MM.1S (cell line): Measurements from ENCODE around the gene PMVK.

ENCODE experiments used
- CTCF ChIP-seq: fragments of 300-600 bp; sonication (generic); IDR thresholded peaks from 2 replicates; pipeline ENCODE4 v1.5.1; 2016; ENCODE audit warnings: antibody characterized with exemption, low read length, mixed read lengths
- EZH2 ChIP-seq: fragments of 300-600 bp; sonication (generic); optimal IDR thresholded peaks from 2 replicates; pipeline ENCODE3; 2017; ENCODE audit warnings: low read depth, mild to moderate bottlenecking, antibody characterized with exemption, low read length, mixed read lengths
- EZH2phosphoT487 ChIP-seq: fragments of 300-600 bp; sonication (generic); IDR thresholded peaks from 2 replicates; pipeline ENCODE4 v1.6.1; 2018; ENCODE audit warnings: antibody characterized with exemption, low read length

GRCh38 chr1:154971341-154971998, 35.0 kb upstream of the PMVK start:
- TF ChIP-seq CTCF: no peak
- no peak for TF ChIP-seq EZH2
- TF ChIP-seq EZH2phosphoT487: no peak
